Spleen (tissue), 7 donors: ENCODE results near the gene SRSF9.

Experiments used
- POLR2A ChIP-seq, 3 donors: fragments of 450-650 bp; IDR thresholded peaks; one replicate each; pipeline ENCODE4 v1.5.1; 2017; ENCODE audit warnings: antibody characterized with exemption in 3 of 3, mild to moderate bottlenecking in 1 of 3
- POLR2AphosphoS5 ChIP-seq, 3 donors: sonication (generic); formaldehyde crosslinking; IDR thresholded peaks; one replicate each; pipeline ENCODE4 v1.5.1; 2017; ENCODE audit warnings: antibody characterized with exemption in 3 of 3
- TF ChIP-seq, protein P1 (sequence below), 11 experiments: fragments of 200-600 bp in 7 of 11; fragments of 450-650 bp in 4 of 11; sonication (generic) in 4 of 11; IDR thresholded peaks in 8 of 11; conservative IDR thresholded peaks in 3 of 11; 1 replicate in 7 of 11; 2 replicates in 4 of 11; pipeline versions ENCODE4 v1.4.0 to v1.8.0; 2016 to 2021; ENCODE audit warnings: antibody characterized with exemption in 11 of 11, inconsistent platforms in 4 of 11, mild to moderate bottlenecking in 1 of 11
- donor health status: DM: no; HTN: no; CAD: no; lungs with moderate emphysema.
- donor health status: DM: no; HTN: no; CAD: no.
- donor health status: DM: no; HTN: no; CAD: no.

DNA sequence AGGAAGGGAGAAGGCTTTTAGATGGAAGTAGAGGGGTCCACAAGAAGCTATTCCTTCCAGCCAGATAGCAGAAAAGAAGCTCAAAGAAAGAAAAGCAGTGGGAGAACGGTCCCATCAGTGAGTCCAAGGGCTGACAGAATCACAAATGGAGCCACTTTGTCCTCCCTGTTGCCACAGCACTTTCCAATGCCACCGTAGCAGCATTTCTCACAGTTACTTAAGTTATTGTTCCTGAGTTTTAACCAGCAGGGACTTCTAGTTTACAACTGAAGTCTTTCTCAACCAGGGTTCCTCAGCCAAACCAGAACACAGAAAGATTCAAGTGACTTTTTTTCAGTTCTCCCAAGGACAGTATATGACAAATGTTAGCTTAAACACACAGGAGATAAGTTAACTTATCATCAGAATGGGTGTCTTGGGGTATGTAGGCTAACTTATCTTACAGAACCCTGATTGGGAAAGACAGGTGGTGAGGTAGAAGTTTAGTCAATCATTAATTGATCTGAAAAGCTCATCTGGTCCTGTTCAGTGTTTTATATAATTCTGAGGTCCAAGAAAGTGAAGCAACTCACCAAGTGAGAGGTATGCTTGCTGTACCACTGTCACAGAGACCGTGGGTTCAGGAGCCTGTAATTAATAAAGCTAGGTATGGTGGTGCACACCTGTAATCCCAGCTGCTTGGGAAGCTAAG is 16.3 kb downstream of the SRSF9 start:
- TF ChIP-seq POLR2AphosphoS5 (IDR thresholded peaks at IDR 0.05) (no peak), POLR2A (IDR thresholded peaks at IDR 0.05) (no peak)
- TF ChIP-seq, protein P1, sequence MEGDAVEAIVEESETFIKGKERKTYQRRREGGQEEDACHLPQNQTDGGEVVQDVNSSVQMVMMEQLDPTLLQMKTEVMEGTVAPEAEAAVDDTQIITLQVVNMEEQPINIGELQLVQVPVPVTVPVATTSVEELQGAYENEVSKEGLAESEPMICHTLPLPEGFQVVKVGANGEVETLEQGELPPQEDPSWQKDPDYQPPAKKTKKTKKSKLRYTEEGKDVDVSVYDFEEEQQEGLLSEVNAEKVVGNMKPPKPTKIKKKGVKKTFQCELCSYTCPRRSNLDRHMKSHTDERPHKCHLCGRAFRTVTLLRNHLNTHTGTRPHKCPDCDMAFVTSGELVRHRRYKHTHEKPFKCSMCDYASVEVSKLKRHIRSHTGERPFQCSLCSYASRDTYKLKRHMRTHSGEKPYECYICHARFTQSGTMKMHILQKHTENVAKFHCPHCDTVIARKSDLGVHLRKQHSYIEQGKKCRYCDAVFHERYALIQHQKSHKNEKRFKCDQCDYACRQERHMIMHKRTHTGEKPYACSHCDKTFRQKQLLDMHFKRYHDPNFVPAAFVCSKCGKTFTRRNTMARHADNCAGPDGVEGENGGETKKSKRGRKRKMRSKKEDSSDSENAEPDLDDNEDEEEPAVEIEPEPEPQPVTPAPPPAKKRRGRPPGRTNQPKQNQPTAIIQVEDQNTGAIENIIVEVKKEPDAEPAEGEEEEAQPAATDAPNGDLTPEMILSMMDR (IDR thresholded peaks at IDR 0.05 in 8 of 11, conservative IDR thresholded peaks at IDR 0.05 in 3 of 11) = no peak
